Mesothelial cell of epicardium (in vitro differentiated cells): ENCODE results near the gene STXBP6. TPM values are rescaled to one million over a fixed set of nuclear protein-coding genes. Genes with fewer than 3 reads are reported as not detected.

Experiments used
- DNase-seq, 2 experiments: peaks; one replicate each; pipeline ENCODE4 v3.0.0; 2021; ENCODE audit warnings: low spot score in 2 of 2; ENCODE audit not compliant: unreplicated experiment in 2 of 2
- H3K27ac Mint-ChIP-seq: 2 replicates; pipeline ENCODE4 v1.8.0; 2021; ENCODE audit warnings: mixed read lengths
- H3K27me3 Mint-ChIP-seq: 2 replicates; pipeline ENCODE4 v1.8.0; 2021; ENCODE audit warnings: low read depth, mixed read lengths
- H3K36me3 Mint-ChIP-seq: 2 replicates; pipeline ENCODE4 v1.8.0; 2021; ENCODE audit warnings: mixed read lengths
- H3K4me1 Mint-ChIP-seq: 2 replicates; pipeline ENCODE4 v1.8.0; 2021; ENCODE audit warnings: mixed read lengths
- H3K4me3 Mint-ChIP-seq: 2 replicates; pipeline ENCODE4 v1.8.0; 2021; ENCODE audit warnings: mild to moderate bottlenecking, moderate library complexity, mixed read lengths
- H3K9me3 Mint-ChIP-seq: 2 replicates; pipeline ENCODE4 v1.8.0; 2021; ENCODE audit warnings: mixed read lengths
- CTCF ChIP-seq: fragments of 200-600 bp; sonication (generic); IDR thresholded peaks from one replicate; pipeline ENCODE4 v1.5.0; 2021; ENCODE audit warnings: antibody characterized with exemption; ENCODE audit not compliant: unreplicated experiment
- total RNA-seq: library from RNA; stranded (reverse); gene quantifications from 3 replicates; pipeline ENCODE4 v1.2.1, GENCODE V29; 2021

Gene STXBP6
- total RNA-seq, 1 donor from 2014 or later, result 16.6 TPM

- no peak for TF ChIP-seq CTCF
- H3K27me3 Mint-ChIP-seq, result no peaks in the 10 kb centered on the region
- no peak for DNase-seq
- no peak overlapping the region for H3K4me3 Mint-ChIP-seq
- no peaks in the 10 kb centered on the region for H3K9me3 Mint-ChIP-seq
- peaks cover 31% of the 10 kb centered on the region for H3K4me1 Mint-ChIP-seq
- H3K27ac Mint-ChIP-seq, result no peak overlapping the region
- peaks cover 4% of the 10 kb centered on the region for H3K36me3 Mint-ChIP-seq
Observed at GRCh38 chr14:24857277-24857676, 192.7 kb downstream of the STXBP6 start.

- Mint-ChIP-seq H3K9me3 (no peaks in the 10 kb centered on the region), H3K27ac (no peak overlapping the region), H3K36me3 (peaks cover 4% of the 10 kb centered on the region), H3K27me3 (no peaks in the 10 kb centered on the region), H3K4me3 (no peak overlapping the region), H3K4me1 (peaks cover 2% of the 10 kb centered on the region)
- no peak for TF ChIP-seq CTCF
- DNase-seq, result no peak
Observed at GRCh38 chr14:24853446-24853845, 196.5 kb downstream of the STXBP6 start.

GRCh38 chr14:24852312-24853060 lies 197.5 kb downstream of the STXBP6 start:
- H3K27me3 Mint-ChIP-seq, result no peaks in the 10 kb centered on the region
- DNase-seq, result no peak
- peaks cover 4% of the 10 kb centered on the region for H3K36me3 Mint-ChIP-seq
- no peak overlapping the region for H3K27ac Mint-ChIP-seq
- H3K9me3 Mint-ChIP-seq, result no peaks in the 10 kb centered on the region
- no peak overlapping the region for H3K4me3 Mint-ChIP-seq
- no peak for TF ChIP-seq CTCF
- H3K4me1 Mint-ChIP-seq, result peaks cover 7% of the 10 kb centered on the region

GRCh38 chr14:24851837-24852236 lies 198.1 kb downstream of the STXBP6 start:
- Mint-ChIP-seq H3K36me3 (peaks cover 4% of the 10 kb centered on the region), H3K27ac (no peak overlapping the region), H3K4me3 (no peak overlapping the region), H3K9me3 (no peaks in the 10 kb centered on the region), H3K4me1 (peaks cover 10% of the 10 kb centered on the region), H3K27me3 (no peaks in the 10 kb centered on the region)
- no peak for DNase-seq
- TF ChIP-seq CTCF, result no peak

- no peak for DNase-seq
- TF ChIP-seq CTCF, result no peak
- Mint-ChIP-seq H3K4me1 (peaks cover 10% of the 10 kb centered on the region), H3K27ac (no peak overlapping the region), H3K4me3 (no peak overlapping the region), H3K9me3 (no peaks in the 10 kb centered on the region), H3K27me3 (no peaks in the 10 kb centered on the region), H3K36me3 (peaks cover 4% of the 10 kb centered on the region)
Observed at GRCh38 chr14:24851406-24851805, 198.5 kb downstream of the STXBP6 start.

- Mint-ChIP-seq H3K4me1 (peaks cover 10% of the 10 kb centered on the region), H3K27ac (no peak overlapping the region), H3K36me3 (peaks cover 4% of the 10 kb centered on the region), H3K9me3 (no peaks in the 10 kb centered on the region), H3K27me3 (no peaks in the 10 kb centered on the region), H3K4me3 (no peak overlapping the region)
- no peak for TF ChIP-seq CTCF
- no peak for DNase-seq
Observed at GRCh38 chr14:24850072-24850471, 199.9 kb downstream of the STXBP6 start.
